ENCODE data around the gene KDM8. TPM values are rescaled to one million over a fixed set of nuclear protein-coding genes. Genes with fewer than 3 reads are reported as not detected.

KDM8 gene
- total and polyA plus RNA-seq, 9 of the 15 experiments (the other 6 are each of a cell fraction or from before 2014, with no cell fraction given): 0.61 to 9.1 (median 5.4) TPM

DNA sequence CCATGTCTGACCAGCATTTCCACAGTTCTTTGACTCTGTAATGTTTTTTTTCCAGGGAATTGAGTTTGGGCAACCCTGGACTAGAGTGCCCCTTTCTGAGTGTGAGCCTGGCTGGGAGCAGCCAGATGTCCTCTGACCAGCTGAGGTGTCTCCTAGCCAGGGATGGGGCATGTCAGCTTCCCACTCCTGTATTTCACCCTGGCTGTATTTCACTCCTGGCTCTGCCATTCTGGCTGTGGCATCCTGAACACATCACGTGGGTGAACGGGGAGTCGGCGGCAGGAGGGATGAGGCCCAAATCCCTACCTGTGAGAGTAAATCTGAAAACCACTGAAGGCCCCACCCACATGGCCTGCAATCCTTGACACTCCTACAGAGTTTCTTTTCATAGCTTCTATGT, 31.3 kb downstream of the KDM8 start (continued):
- TF ChIP-seq, protein P1, sequence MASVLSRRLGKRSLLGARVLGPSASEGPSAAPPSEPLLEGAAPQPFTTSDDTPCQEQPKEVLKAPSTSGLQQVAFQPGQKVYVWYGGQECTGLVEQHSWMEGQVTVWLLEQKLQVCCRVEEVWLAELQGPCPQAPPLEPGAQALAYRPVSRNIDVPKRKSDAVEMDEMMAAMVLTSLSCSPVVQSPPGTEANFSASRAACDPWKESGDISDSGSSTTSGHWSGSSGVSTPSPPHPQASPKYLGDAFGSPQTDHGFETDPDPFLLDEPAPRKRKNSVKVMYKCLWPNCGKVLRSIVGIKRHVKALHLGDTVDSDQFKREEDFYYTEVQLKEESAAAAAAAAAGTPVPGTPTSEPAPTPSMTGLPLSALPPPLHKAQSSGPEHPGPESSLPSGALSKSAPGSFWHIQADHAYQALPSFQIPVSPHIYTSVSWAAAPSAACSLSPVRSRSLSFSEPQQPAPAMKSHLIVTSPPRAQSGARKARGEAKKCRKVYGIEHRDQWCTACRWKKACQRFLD (CRISPR knock-in tag; IDR thresholded peaks at IDR 0.05): no peak
- TF ChIP-seq BDP1 (IDR thresholded peaks at IDR 0.05; ENCODE audit: insufficient read depth, insufficient read length) (no peak), SRSF7 (optimal IDR thresholded peaks at IDR 0.05; ENCODE audit: low read depth, low read length) (no peak)
- TF ChIP-seq, protein P2, sequence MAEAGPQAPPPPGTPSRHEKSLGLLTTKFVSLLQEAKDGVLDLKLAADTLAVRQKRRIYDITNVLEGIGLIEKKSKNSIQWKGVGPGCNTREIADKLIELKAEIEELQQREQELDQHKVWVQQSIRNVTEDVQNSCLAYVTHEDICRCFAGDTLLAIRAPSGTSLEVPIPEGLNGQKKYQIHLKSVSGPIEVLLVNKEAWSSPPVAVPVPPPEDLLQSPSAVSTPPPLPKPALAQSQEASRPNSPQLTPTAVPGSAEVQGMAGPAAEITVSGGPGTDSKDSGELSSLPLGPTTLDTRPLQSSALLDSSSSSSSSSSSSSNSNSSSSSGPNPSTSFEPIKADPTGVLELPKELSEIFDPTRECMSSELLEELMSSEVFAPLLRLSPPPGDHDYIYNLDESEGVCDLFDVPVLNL (CRISPR knock-in tag; IDR thresholded peaks at IDR 0.05; ENCODE audit: low read depth): no peak
- TF ChIP-seq, protein P3, sequence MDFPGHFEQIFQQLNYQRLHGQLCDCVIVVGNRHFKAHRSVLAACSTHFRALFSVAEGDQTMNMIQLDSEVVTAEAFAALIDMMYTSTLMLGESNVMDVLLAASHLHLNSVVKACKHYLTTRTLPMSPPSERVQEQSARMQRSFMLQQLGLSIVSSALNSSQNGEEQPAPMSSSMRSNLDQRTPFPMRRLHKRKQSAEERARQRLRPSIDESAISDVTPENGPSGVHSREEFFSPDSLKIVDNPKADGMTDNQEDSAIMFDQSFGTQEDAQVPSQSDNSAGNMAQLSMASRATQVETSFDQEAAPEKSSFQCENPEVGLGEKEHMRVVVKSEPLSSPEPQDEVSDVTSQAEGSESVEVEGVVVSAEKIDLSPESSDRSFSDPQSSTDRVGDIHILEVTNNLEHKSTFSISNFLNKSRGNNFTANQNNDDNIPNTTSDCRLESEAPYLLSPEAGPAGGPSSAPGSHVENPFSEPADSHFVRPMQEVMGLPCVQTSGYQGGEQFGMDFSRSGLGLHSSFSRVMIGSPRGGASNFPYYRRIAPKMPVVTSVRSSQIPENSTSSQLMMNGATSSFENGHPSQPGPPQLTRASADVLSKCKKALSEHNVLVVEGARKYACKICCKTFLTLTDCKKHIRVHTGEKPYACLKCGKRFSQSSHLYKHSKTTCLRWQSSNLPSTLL (IDR thresholded peaks at IDR 0.05): no peak

Data from K562 (cell line).